CD4-positive, alpha-beta T cell (primary cell): ENCODE measurements around the gene ZC3H10. TPM values are rescaled to one million over a fixed set of nuclear protein-coding genes. Genes with fewer than 3 reads are reported as not detected.

Source experiments
- ATAC-seq: fragments of 200-7000 bp; cut with Tn5 transposase; one replicate; pipeline ENCODE4 v1.10.0; 2022; ENCODE audit warnings: mild to moderate bottlenecking; ENCODE audit not compliant: poor library complexity
- CTCF ChIA-PET: fragments of 350-600 bp; sonication (Branson Sonifier 250); formaldehyde crosslinking; loops from one replicate; lab custom pipeline; 2021; ENCODE audit warnings: antibody characterized with exemption, inconsistent platforms; lab: Charles Lee
- POLR2A ChIA-PET: fragments of 350-600 bp; sonication (Branson Sonifier 250); formaldehyde crosslinking; loops from one replicate; lab custom pipeline; 2021; ENCODE audit warnings: antibody characterized with exemption, inconsistent platforms; lab: Charles Lee
- DNase-seq, 14 experiments: peaks; one replicate each; pipeline ENCODE4 v3.0.0-alpha.2; 2013 to 2020; ENCODE audit warnings: mixed read lengths in 2 of 14
- H3K27ac ChIP-seq, 2 donors: one replicate each; pipeline versions ENCODE4 v1.5.1 to v1.7.0; 2013; ENCODE audit warnings: low read length in 2 of 2, low read depth in 1 of 2, mild to moderate bottlenecking in 1 of 2
- H3K27me3 ChIP-seq, 2 experiments: 1 replicate in 1 of 2; 2 replicates in 1 of 2; pipeline versions ENCODE4 v1.6.1 to v1.7.0; 2013; ENCODE audit warnings: low read length in 2 of 2, control low read depth in 1 of 2, mild to moderate bottlenecking in 1 of 2, moderate library complexity in 1 of 2; ENCODE audit not compliant: insufficient read depth in 2 of 2, control insufficient read depth in 1 of 2
- H3K36me3 ChIP-seq: one replicate; pipeline ENCODE4 v1.6.1; 2013; ENCODE audit warnings: low read length, control low read depth; ENCODE audit not compliant: insufficient read depth
- H3K4me1 ChIP-seq: one replicate; pipeline ENCODE4 v1.6.1; 2013; ENCODE audit warnings: low read length, control low read depth; ENCODE audit not compliant: insufficient read depth
- H3K4me3 ChIP-seq: one replicate; pipeline ENCODE4 v1.5.1; 2013; ENCODE audit warnings: mild to moderate bottlenecking, low read length, moderate library complexity
- H3K9me3 ChIP-seq, 2 experiments: 1 replicate in 1 of 2; 2 replicates in 1 of 2; pipeline versions ENCODE4 v1.6.1 to v1.7.0; 2013; ENCODE audit warnings: low read length in 2 of 2, mild to moderate bottlenecking in 2 of 2, control low read depth in 1 of 2, moderate library complexity in 1 of 2; ENCODE audit not compliant: control insufficient read depth in 1 of 2, insufficient read depth in 1 of 2
- H3K27ac Mint-ChIP-seq: one replicate; pipeline ENCODE4 v1.8.0; 2020; ENCODE audit warnings: mixed read lengths
- H3K27me3 Mint-ChIP-seq: one replicate; pipeline ENCODE4 v1.8.0; 2021; ENCODE audit warnings: mixed read lengths
- H3K36me3 Mint-ChIP-seq: one replicate; pipeline ENCODE4 v1.8.0; 2021; ENCODE audit warnings: low read depth, mixed read lengths
- H3K4me1 Mint-ChIP-seq: one replicate; pipeline ENCODE4 v1.8.0; 2021; ENCODE audit warnings: low read depth, mixed read lengths
- H3K4me3 Mint-ChIP-seq: one replicate; pipeline ENCODE4 v1.8.0; 2020; ENCODE audit warnings: mild to moderate bottlenecking, mixed read lengths
- H3K9me3 Mint-ChIP-seq: one replicate; pipeline ENCODE4 v1.8.0; 2020; ENCODE audit warnings: mixed read lengths
- intact Hi-C, 2 experiments: fragments of 100-400 bp; cut with DNase I in 1 of 2; cut with micrococcal nuclease in 1 of 2; formaldehyde crosslinking; loops; one replicate each; pipeline versions ENCODE4 v1.15.1 to v1.9.0; 2023 to 2025; cut with DNase I, micrococcal nuclease
- total RNA-seq, 174 experiments: library from RNA in 2 of 174; stranded (reverse) in 2 of 174; gene quantifications; one replicate each; pipeline ENCODE4 v1.2.3 and lab custom pipeline; 2021 to 2026
- TF ChIP-seq, protein P1 (sequence below): fragments of 200-600 bp; IDR thresholded peaks from one replicate; pipeline ENCODE4 v1.8.0; 2022; ENCODE audit warnings: antibody characterized with exemption, mild to moderate bottlenecking

Gene ZC3H10
- total RNA-seq, 2 experiments from 2014 or later = 6.3 to 8.9 TPM

DNA sequence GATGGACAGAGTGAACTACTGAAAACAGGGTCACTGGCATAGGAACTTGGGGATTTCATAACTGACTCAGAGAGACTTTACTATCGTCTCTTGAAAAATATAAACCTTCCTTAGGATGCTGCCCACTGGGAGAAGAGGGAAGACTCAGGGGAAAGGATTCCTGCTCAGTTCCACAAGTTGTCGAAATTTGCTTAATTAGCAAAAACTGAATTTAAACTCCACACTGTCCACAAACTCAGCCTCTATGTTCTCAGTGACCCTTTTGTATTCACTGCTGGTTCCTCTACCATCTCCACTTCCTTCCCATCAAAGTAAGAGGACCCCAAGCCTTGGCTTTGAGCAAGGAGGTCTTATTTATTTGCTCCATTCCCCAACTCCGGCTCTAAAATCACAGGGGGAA, 27.2 kb downstream of the ZC3H10 start:
- peak overlapping the region; percentile 42 for H3K27ac Mint-ChIP-seq
- Histone ChIP-seq H3K9me3 (no peaks in the 10 kb centered on the region), H3K27ac (no peak overlapping the region), H3K36me3 (peaks cover 56% of the 10 kb centered on the region), H3K27me3 (no peaks in the 10 kb centered on the region), H3K4me3 (no peak overlapping the region), H3K4me1 (peaks cover 39% of the 10 kb centered on the region)
- ATAC-seq (no peak), DNase-seq (no peak)
- H3K9me3 Mint-ChIP-seq = no peaks in the 10 kb centered on the region
- H3K4me1 Mint-ChIP-seq = peaks cover 38% of the 10 kb centered on the region
- H3K4me3 Mint-ChIP-seq = no peak overlapping the region
- peaks cover 56% of the 10 kb centered on the region for H3K36me3 Mint-ChIP-seq
- TF ChIP-seq, protein P1, sequence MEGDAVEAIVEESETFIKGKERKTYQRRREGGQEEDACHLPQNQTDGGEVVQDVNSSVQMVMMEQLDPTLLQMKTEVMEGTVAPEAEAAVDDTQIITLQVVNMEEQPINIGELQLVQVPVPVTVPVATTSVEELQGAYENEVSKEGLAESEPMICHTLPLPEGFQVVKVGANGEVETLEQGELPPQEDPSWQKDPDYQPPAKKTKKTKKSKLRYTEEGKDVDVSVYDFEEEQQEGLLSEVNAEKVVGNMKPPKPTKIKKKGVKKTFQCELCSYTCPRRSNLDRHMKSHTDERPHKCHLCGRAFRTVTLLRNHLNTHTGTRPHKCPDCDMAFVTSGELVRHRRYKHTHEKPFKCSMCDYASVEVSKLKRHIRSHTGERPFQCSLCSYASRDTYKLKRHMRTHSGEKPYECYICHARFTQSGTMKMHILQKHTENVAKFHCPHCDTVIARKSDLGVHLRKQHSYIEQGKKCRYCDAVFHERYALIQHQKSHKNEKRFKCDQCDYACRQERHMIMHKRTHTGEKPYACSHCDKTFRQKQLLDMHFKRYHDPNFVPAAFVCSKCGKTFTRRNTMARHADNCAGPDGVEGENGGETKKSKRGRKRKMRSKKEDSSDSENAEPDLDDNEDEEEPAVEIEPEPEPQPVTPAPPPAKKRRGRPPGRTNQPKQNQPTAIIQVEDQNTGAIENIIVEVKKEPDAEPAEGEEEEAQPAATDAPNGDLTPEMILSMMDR = no peak
- intact Hi-C loops = no loop called here
- no peaks in the 10 kb centered on the region for H3K27me3 Mint-ChIP-seq
- ChIA-PET POLR2A (interaction anchor here (1.1 to 2.0 kb wide), 2 partner anchors 17 to 18 kb away, joined by 3 to 10 read pairs; partner anchors contain the start of gene ESYT1), CTCF (interaction anchor here (0.9 to 2.0 kb wide), 2 partner anchors 19 to 77 kb away, joined by 3 to 10 read pairs; no protein-coding TSS in a partner anchor)

DNA sequence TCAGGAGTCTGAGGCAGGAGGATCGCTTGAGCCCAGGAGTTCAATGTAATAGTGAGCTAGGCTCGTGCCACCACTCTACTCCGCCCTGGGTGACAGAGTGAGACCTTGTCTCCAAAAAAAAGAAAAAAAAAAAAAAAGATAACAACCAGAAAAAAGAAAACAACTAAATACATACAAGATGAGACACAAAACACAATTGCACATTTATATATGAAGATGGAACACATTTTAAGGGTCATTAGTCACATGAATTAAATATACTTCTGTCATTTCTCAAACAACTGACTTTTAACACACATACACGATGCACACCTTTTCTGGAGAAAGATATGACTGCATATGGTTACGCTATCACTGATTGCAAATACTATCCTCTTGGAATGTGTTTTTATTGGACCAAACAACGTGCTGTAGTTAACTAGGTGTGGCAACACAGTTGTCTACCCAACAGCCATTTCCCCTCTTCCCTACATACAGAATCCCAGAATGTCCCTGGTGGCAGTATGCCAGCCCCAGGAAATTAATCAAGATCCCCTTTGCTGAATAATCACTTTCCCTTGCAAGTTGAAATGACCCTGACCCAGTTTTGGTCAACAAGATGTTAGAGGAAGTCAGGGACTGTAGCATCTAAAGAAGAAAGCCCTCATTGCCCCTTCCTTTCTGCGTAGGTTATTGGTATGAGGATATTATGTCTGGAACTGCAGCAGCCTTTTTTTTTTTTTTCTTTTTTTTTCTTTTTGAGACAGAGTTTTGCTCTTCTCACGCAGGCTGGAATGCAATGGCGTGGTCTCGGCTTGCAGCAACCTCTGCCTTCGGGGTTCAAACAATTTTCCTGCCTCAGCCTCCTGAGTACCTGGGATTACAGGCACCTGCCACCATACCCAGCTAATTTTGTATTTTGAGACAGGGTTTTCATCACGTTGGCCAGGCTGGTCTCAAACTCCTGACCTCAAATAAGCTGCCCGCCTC, 28.7 kb downstream of the ZC3H10 start:
- Histone ChIP-seq H3K9me3 (no peaks in the 10 kb centered on the region), H3K36me3 (peaks cover 42% of the 10 kb centered on the region), H3K27me3 (no peaks in the 10 kb centered on the region), H3K27ac (no peak overlapping the region), H3K4me1 (peaks cover 40% of the 10 kb centered on the region), H3K4me3 (no peak overlapping the region)
- ChIA-PET CTCF (no interaction called here), POLR2A (interaction anchor here (0.7 to 1.3 kb wide), 2 partner anchors 17 kb away, joined by 3 to 5 read pairs; no protein-coding TSS in a partner anchor)
- no peaks in the 10 kb centered on the region for H3K9me3 Mint-ChIP-seq
- H3K36me3 Mint-ChIP-seq = peaks cover 47% of the 10 kb centered on the region
- ATAC-seq (no peak), DNase-seq (no peak)
- peaks cover 43% of the 10 kb centered on the region for H3K4me1 Mint-ChIP-seq
- TF ChIP-seq, protein P1 = no peak
- intact Hi-C loops = no loop called here
- no peak overlapping the region for H3K4me3 Mint-ChIP-seq
- H3K27ac Mint-ChIP-seq = peak overlapping the region; percentile 62
- H3K27me3 Mint-ChIP-seq = no peaks in the 10 kb centered on the region

DNA sequence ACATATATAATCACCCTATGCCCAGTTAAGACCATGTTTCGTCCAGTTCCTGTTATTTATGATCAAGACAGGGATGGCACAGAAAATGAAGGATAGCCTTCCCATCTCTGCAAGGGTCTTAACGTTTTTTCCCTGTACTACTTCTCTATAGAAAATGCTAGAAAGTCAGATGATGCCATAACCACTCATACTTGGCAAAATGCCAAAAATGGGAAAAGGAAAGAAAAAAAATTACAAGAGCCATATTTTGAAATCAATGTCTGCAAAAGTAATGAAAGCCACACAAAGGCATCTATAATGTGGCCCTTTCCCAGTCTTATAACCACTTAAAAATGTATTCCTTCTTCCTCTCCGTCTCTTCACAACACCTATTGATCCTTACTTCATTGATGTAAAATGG, 32.5 kb downstream of the ZC3H10 start:
- Mint-ChIP-seq H3K27ac (peak overlapping the region; percentile 94), H3K4me1 (peaks cover 34% of the 10 kb centered on the region), H3K36me3 (peaks cover 14% of the 10 kb centered on the region), H3K4me3 (peak overlapping the region; percentile 94), H3K27me3 (no peaks in the 10 kb centered on the region), H3K9me3 (no peaks in the 10 kb centered on the region)
- peaks cover 4% of the 10 kb centered on the region for H3K36me3 ChIP-seq
- TF ChIP-seq, protein P1 = no peak
- DNase-seq (peak in 1 of 14 experiments; percentile 34), ATAC-seq (no peak)
- ChIA-PET POLR2A (interaction anchor here (1.0 to 4.9 kb wide), 3 partner anchors 10 to 22 kb away, joined by 3 to 35 read pairs (median 7); partner anchors contain the start of gene ESYT1), CTCF (interaction anchor here (1.4 to 2.0 kb wide), 5 partner anchors 17 to 39 kb away, joined by 3 to 23 read pairs (median 5); partner anchors contain the start of gene SMARCC2)
- H3K4me1 ChIP-seq = peaks cover 30% of the 10 kb centered on the region
- no peak overlapping the region for H3K4me3 ChIP-seq
- H3K27me3 ChIP-seq = no peaks in the 10 kb centered on the region
- intact Hi-C loops = loop anchor here (2.0 to 5.0 kb wide), 3 partner anchors 22 to 37 kb away; partner anchors contain the start of genes ESYT1 (in 1 of the 2), RPL41 (in 1 of the 2), SMARCC2 (in 1 of the 2) and ZC3H10 (in 1 of the 2)
- H3K27ac ChIP-seq = no peak overlapping the region
- H3K9me3 ChIP-seq = no peaks in the 10 kb centered on the region
